HL-60 (cell line): ENCODE results near the gene SLC2A9.

ENCODE experiments used
- POLR2AphosphoS5 ChIP-seq: IDR thresholded peaks from 2 replicates; pipeline ENCODE4 v1.6.1; 2012; ENCODE audit warnings: low read depth
- TF ChIP-seq, protein P1 (sequence below): IDR thresholded peaks from one replicate; pipeline ENCODE4 v1.5.1; 2011; ENCODE audit warnings: low read length, control low read depth, inconsistent platforms; ENCODE audit not compliant: insufficient read depth
- TF ChIP-seq, protein P2 (sequence below): IDR thresholded peaks from 2 replicates; pipeline ENCODE4 v1.6.1; 2012; ENCODE audit warnings: low read depth; ENCODE audit not compliant: insufficient replicate concordance

DNA sequence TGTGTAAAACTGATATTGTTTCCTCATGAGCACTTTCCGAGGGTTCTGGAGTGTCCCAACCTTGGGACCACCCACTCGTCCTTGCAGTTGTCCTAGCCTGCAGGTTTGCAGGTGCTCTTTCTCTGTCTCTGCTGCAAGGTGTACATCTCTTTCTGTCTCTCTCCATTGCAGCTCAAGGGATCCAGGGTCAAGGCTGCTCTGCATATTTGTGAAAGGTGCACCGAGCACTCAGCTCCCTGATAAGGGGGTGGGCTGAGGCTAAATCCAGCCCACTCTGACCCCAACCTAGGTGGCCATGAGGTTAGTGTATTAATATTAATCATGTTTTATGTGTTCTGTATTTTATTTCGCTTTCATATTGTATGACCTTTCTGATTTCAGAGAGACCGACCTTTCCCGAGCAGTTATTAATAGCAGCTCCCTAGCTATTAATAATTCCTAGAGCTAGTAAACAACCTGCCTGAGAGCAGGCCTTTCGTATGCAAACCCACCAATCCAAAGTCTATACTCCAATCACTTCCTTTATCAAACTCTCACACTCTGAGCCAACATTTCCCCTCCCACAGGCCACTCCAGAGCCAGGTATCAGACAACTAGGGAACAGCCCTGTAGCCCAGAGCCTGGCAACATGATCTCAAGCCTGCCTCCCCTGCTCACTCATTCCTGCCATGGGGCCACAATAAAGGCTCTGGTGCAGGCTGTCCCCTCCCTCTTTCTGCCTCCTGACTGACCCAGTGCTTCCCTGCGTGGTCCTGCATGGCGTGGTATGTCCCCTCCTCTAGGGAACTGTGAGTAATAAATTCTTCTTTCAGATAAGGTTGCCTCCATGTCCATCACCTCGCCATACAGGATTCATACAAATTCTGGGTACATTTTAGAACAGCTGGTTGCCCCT, 73.9 kb downstream of the SLC2A9 start:
- TF ChIP-seq, protein P1, sequence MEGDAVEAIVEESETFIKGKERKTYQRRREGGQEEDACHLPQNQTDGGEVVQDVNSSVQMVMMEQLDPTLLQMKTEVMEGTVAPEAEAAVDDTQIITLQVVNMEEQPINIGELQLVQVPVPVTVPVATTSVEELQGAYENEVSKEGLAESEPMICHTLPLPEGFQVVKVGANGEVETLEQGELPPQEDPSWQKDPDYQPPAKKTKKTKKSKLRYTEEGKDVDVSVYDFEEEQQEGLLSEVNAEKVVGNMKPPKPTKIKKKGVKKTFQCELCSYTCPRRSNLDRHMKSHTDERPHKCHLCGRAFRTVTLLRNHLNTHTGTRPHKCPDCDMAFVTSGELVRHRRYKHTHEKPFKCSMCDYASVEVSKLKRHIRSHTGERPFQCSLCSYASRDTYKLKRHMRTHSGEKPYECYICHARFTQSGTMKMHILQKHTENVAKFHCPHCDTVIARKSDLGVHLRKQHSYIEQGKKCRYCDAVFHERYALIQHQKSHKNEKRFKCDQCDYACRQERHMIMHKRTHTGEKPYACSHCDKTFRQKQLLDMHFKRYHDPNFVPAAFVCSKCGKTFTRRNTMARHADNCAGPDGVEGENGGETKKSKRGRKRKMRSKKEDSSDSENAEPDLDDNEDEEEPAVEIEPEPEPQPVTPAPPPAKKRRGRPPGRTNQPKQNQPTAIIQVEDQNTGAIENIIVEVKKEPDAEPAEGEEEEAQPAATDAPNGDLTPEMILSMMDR = no peak
- TF ChIP-seq POLR2AphosphoS5 = no peak
- TF ChIP-seq, protein P2, sequence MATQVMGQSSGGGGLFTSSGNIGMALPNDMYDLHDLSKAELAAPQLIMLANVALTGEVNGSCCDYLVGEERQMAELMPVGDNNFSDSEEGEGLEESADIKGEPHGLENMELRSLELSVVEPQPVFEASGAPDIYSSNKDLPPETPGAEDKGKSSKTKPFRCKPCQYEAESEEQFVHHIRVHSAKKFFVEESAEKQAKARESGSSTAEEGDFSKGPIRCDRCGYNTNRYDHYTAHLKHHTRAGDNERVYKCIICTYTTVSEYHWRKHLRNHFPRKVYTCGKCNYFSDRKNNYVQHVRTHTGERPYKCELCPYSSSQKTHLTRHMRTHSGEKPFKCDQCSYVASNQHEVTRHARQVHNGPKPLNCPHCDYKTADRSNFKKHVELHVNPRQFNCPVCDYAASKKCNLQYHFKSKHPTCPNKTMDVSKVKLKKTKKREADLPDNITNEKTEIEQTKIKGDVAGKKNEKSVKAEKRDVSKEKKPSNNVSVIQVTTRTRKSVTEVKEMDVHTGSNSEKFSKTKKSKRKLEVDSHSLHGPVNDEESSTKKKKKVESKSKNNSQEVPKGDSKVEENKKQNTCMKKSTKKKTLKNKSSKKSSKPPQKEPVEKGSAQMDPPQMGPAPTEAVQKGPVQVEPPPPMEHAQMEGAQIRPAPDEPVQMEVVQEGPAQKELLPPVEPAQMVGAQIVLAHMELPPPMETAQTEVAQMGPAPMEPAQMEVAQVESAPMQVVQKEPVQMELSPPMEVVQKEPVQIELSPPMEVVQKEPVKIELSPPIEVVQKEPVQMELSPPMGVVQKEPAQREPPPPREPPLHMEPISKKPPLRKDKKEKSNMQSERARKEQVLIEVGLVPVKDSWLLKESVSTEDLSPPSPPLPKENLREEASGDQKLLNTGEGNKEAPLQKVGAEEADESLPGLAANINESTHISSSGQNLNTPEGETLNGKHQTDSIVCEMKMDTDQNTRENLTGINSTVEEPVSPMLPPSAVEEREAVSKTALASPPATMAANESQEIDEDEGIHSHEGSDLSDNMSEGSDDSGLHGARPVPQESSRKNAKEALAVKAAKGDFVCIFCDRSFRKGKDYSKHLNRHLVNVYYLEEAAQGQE = no peak
